PC-9 (cell line): ENCODE measurements around the gene MAP4K5. TPM values are rescaled to one million over a fixed set of nuclear protein-coding genes. Genes with fewer than 3 reads are reported as not detected.

Experiments used
- BruUV-seq: library from RNA; stranded (reverse); fragments of 400-500 nt; replicated peaks from 2 replicates; lab custom pipeline; 2021; lab: Mats Ljungman, UMichigan
- CTCF ChIA-PET: fragments of 300-600 bp; sonication (Branson Sonifier 250); formaldehyde crosslinking; loops from one replicate; lab custom pipeline; 2022; ENCODE audit warnings: antibody characterized with exemption; lab: Charles Lee
- POLR2A ChIA-PET: fragments of 300-600 bp; sonication (Branson Sonifier 250); formaldehyde crosslinking; loops from one replicate; lab custom pipeline; 2022; ENCODE audit warnings: antibody characterized with exemption; ENCODE audit not compliant: unreplicated experiment; lab: Charles Lee
- DNase-seq, 2 experiments: peaks; one replicate each; pipeline versions ENCODE4 v3.0.0 to v3.0.0-alpha.2; 2015 to 2022; ENCODE audit warnings: mixed read lengths in 1 of 2
- H2AFZ ChIP-seq: fragments of 200-600 bp; sonication (generic); 2 replicates; pipeline ENCODE4 v1.8.1; 2017; ENCODE audit warnings: antibody characterized with exemption
- H3F3A ChIP-seq: fragments of 200-600 bp; sonication (generic); 2 replicates; pipeline ENCODE4 v1.8.1; 2017; ENCODE audit warnings: antibody characterized with exemption, mild to moderate bottlenecking, low read depth; ENCODE audit not compliant: insufficient read depth
- H3K27ac ChIP-seq: fragments of 200-600 bp; sonication (generic); 2 replicates; pipeline ENCODE4 v1.6.1; 2016; ENCODE audit warnings: mixed run types
- H3K27me3 ChIP-seq: fragments of 200-600 bp; sonication (generic); 2 replicates; pipeline ENCODE4 v1.6.1; 2016; ENCODE audit warnings: low read depth, mixed run types; ENCODE audit not compliant: insufficient read depth
- H3K36me3 ChIP-seq: fragments of 200-600 bp; sonication (generic); 2 replicates; pipeline ENCODE4 v1.6.1; 2016; ENCODE audit warnings: low read depth, mixed run types
- H3K4me1 ChIP-seq: fragments of 200-600 bp; sonication (generic); replicated peaks from 2 replicates; pipeline ENCODE4 v1.6.1; 2016; ENCODE audit warnings: mixed run types; ENCODE audit not compliant: insufficient read depth
- H3K4me2 ChIP-seq: fragments of 200-600 bp; sonication (generic); 2 replicates; pipeline ENCODE4 v1.6.1; 2017; ENCODE audit warnings: mixed run types
- H3K4me3 ChIP-seq: fragments of 200-600 bp; sonication (generic); 2 replicates; pipeline ENCODE4 v1.6.1; 2016; ENCODE audit warnings: mixed run types
- H3K79me2 ChIP-seq: fragments of 200-600 bp; sonication (generic); 2 replicates; pipeline ENCODE4 v1.6.1; 2017; ENCODE audit warnings: low read depth, mixed run types
- H3K9me2 ChIP-seq: fragments of 200-600 bp; sonication (generic); 2 replicates; pipeline ENCODE4 v1.8.1; 2017; ENCODE audit warnings: mild to moderate bottlenecking; ENCODE audit not compliant: insufficient read depth
- H3K9me3 ChIP-seq: fragments of 200-600 bp; sonication (generic); 2 replicates; pipeline ENCODE4 v1.8.1; 2016; ENCODE audit warnings: low read depth; ENCODE audit not compliant: insufficient read depth
- H4K20me1 ChIP-seq: fragments of 200-600 bp; sonication (generic); 2 replicates; pipeline ENCODE4 v1.8.1; 2017; ENCODE audit not compliant: insufficient read depth
- CTCF ChIP-seq: fragments of 200-600 bp; sonication (generic); conservative IDR thresholded peaks from 2 replicates; pipeline ENCODE4 v1.6.1; 2017; ENCODE audit warnings: mixed run types, antibody characterized with exemption, mild to moderate bottlenecking, moderate library complexity
- EZH2 ChIP-seq: fragments of 200-600 bp; sonication (generic); IDR thresholded peaks from 2 replicates; pipeline ENCODE4 v1.8.0; 2017; ENCODE audit warnings: antibody characterized with exemption, low read depth
- intact Hi-C: fragments of 100-400 bp; cut with micrococcal nuclease; formaldehyde crosslinking; loops from one replicate; pipeline ENCODE4 v1.10.0; 2022; ENCODE audit not compliant: unreplicated experiment
- total RNA-seq: library from RNA; stranded (reverse); gene quantifications from 2 replicates; pipeline ENCODE4 v1.2.3, GENCODE V29; 2021

MAP4K5 gene
- total RNA-seq, 1 experiment from 2014 or later, result 51.8 TPM

- Histone ChIP-seq H3K27ac (no peak overlapping the region), H3K9me2 (no peaks in the 10 kb centered on the region), H3F3A (peaks cover 13% of the 10 kb centered on the region; the same call in 1 of the 2 replicates), H3K4me2 (no peak overlapping the region), H3K4me3 (no peak overlapping the region), H3K4me1 (no peaks in the 10 kb centered on the region), H3K9me3 (peaks cover 9% of the 10 kb centered on the region; the same call in 1 of the 2 replicates), H3K79me2 (no peaks in the 10 kb centered on the region), H3K36me3 (peaks cover 28% of the 10 kb centered on the region), H4K20me1 (no peaks in the 10 kb centered on the region), H3K27me3 (no peaks in the 10 kb centered on the region), H2AFZ (no peak overlapping the region)
- DNase-seq, result no peak
- intact Hi-C loops, result loop anchor here (10.0 kb wide), 1 partner anchor 97 kb away; no protein-coding TSS in a partner anchor
- no peak for TF ChIP-seq CTCF
- TF ChIP-seq EZH2, result no peak
- no TSS peak for BruUV-seq
- POLR2A ChIA-PET, result no interaction called here
- CTCF ChIA-PET, result no interaction called here
These were observed 110.9 kb downstream of the MAP4K5 start for GRCh38 chr14:50421499-50421898.

- Histone ChIP-seq H3K27ac (no peak overlapping the region), H3K4me3 (no peak overlapping the region), H3K79me2 (no peaks in the 10 kb centered on the region), H3K4me1 (no peaks in the 10 kb centered on the region), H3K36me3 (peaks cover 23% of the 10 kb centered on the region), H3K27me3 (no peaks in the 10 kb centered on the region), H4K20me1 (no peaks in the 10 kb centered on the region), H2AFZ (no peak overlapping the region), H3F3A (peaks cover 9% of the 10 kb centered on the region; the same call in 1 of the 2 replicates), H3K9me3 (peaks cover 21% of the 10 kb centered on the region), H3K9me2 (no peaks in the 10 kb centered on the region), H3K4me2 (no peak overlapping the region)
- no peak for DNase-seq
- ChIA-PET POLR2A (no interaction called here), CTCF (no interaction called here)
- BruUV-seq, result no TSS peak
- TF ChIP-seq CTCF (no peak), EZH2 (no peak)
- intact Hi-C loops, result no loop called here
These were observed 114.5 kb downstream of the MAP4K5 start for GRCh38 chr14:50417853-50418252.

GRCh38 chr14:50410921-50411320 lies 121.4 kb downstream of the MAP4K5 start:
- Histone ChIP-seq H3K79me2 (no peaks in the 10 kb centered on the region), H3K27me3 (no peaks in the 10 kb centered on the region), H3K27ac (no peak overlapping the region), H3K4me1 (no peaks in the 10 kb centered on the region), H3K4me2 (no peak overlapping the region), H3K9me2 (no peaks in the 10 kb centered on the region), H3F3A (no peaks in the 10 kb centered on the region), H4K20me1 (no peaks in the 10 kb centered on the region), H3K4me3 (no peak overlapping the region), H3K36me3 (no peaks in the 10 kb centered on the region; the same call in 1 of the 2 replicates), H3K9me3 (peaks cover 11% of the 10 kb centered on the region; the same call in 1 of the 2 replicates), H2AFZ (no peak overlapping the region)
- CTCF ChIA-PET, result no interaction called here
- BruUV-seq, result no TSS peak
- DNase-seq, result no peak
- POLR2A ChIA-PET, result no interaction called here
- intact Hi-C loops, result no loop called here
- TF ChIP-seq CTCF (no peak), EZH2 (no peak)
